CD4-positive, alpha-beta T cell treated with Interleukin-12 subunit alpha and Interleukin-12 subunit beta, for 1 hour (primary cell): ENCODE data around the gene CCDC144A.
"Not testable (repeated sequence)": the region's sequence is repeated elsewhere in the genome, so short reads cannot be mapped to it uniquely, and the experiment has no call there.

Experiments
- DNase-seq: peaks from one replicate; pipeline ENCODE4 v3.0.0-alpha.2; 2020

Gene CCDC144A

DNA sequence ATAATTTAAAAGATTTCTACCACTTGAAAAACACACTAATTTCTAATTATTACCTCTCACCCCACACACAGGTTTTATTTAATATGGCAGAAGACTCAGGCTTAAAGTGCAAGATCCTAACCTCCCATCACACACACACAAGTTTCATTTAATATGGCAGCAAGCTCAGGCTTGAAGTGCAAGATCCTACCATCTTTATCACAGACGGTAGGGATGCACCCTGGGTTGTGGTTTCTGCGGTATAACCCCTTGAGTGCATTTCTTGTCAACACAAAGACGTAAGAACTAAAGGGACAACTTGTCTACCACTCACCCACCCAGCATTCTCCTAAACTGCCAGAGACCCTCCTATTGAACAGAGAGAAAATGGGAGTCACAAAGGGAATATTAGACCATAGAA, 68.1 kb downstream of the CCDC144A start:
- not testable (repeated sequence) for DNase-seq

DNA sequence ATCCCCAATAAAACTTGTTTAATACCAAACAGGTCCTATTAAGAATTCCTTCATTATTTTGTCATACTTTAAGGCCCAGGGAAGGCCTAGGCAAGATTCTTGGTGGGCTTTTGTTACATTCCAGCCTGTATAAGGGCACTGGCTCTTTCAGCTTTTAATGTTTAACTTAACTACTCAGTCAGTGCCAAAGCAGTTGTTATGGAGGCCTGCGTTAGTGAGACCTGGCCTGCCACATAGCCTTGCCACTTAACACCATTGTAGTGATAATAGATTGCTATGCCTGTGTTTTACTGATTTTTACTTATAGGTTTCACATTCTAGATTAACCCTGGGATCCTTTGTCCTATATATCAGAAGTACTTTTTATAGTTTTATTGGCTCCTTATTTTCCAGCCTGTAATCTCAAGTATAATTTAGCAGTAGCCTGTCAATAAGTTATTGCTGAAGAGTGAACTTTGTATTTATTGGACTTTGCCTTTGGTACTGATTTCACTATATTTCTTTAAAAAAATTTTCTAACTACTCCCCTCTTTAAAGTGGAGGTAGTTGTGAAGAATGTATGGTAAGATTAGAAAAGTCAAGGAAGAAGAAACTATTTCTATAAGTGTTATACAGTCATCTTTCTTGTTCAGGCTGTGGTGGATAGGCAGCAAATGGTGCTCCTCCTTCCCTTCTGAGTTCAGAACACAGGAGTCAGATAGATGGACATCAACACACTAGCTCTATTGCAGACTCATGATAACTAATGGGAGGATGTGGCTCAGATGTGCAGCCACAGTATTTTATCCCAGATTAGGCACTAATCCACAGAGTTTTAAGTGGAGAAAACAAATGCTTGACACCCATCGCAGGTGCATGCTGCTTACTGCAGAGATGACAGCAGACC, 78.5 kb downstream of the CCDC144A start:
- not testable (repeated sequence) for DNase-seq

DNA sequence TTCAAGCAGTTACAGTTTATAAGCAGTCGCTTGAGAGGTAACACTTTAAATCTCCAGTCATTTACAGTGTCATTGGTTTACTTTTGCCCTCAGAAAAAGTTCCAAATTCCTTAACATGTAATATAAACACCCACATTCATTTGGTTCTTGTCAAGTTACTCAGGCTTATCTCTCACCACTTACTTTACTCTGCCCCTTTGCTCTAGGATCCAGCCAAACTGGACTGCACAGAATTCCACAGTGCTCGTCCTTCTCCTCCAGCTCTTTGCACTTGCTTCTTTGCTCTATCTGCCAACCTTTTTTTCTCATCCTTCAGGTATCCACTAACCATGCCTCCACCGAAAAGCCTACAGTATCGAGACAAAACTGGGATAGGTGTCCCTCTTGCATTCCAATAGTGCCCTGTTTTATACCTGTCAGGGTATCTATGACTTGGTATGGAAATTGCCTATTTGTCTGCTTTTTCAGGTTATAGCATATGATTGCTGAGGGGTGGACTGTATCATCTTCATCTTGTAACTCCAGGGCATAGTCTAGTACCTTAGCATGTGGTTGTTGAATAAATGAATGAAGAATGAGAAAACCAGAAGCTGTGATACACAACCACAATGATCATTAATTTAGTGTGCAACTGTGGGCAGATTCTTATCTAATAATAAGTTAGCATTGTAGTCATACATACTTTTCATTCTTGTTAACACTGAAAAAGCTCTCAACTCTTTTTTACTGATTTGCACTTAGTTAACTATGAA, 82.5 kb downstream of the CCDC144A start:
- not testable (repeated sequence) for DNase-seq

DNA sequence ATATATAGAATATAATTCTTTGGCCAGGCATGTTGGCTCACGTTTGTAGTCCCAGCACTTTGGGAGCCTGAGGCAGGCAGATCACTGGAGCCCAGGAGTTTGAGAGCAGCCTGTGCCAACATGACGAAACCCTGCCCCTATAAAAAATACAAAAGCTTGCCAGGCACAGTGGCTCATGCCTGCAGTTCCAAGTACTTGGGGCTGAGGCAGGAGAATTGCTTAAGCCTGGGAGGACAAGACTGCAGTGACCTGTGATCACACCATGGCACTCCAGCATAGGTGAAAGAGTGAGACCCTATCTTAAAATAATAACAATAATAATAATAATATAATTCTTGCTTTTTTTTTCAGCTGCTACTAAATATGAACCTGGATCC, 83.1 kb downstream of the CCDC144A start:
- not testable (repeated sequence) for DNase-seq

DNA sequence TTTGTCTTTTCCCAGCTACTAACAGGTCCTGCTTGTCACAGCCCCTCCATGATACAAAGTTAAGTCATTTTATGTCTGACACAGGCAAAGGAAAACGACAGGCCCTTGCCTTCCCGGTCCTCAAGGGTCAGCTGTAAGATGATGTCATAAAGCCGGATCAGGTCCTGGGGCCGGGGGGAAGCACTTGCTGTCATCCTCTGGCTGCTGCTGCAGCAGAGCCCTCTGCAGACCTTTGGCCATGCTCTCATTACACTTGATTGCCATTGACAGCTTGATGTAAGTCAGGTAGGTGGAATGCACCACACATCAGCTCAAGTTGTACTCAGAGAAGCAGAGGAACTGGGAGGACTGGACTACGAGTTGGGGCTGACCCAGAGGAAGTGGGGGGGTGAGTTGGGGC, 97.8 kb downstream of the CCDC144A start:
- DNase-seq, result not testable (repeated sequence)

DNA sequence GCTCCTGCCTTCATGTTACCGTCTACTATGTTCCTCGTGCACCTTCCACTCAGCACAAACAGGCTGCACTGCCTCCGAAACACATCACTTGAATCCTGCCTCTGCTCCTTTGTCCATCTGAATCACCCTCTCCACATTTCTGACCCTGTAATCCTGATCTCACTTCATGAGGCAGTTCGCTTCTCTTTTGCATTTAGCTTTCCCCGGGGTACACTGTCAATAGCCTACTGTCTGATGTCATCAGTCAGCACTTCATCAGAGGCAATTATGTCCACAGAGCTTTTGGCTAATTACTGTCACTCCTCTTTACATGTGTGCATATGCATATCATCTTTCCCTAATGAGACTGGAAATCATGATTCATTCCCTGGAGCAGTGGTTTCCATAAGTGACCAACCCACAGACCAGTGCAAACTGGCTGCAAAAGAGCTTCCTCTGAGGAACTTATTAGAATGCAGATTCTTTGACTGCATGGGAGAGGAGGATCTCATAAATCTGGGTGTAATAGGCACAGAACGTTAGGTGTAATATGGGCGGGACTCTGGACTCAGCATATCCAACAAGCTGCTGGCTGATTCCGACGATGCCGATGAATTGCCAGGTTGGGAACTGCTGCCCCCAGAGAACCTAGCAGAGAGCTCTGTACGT, 99.0 kb downstream of the CCDC144A start:
- not testable (repeated sequence) for DNase-seq

DNA sequence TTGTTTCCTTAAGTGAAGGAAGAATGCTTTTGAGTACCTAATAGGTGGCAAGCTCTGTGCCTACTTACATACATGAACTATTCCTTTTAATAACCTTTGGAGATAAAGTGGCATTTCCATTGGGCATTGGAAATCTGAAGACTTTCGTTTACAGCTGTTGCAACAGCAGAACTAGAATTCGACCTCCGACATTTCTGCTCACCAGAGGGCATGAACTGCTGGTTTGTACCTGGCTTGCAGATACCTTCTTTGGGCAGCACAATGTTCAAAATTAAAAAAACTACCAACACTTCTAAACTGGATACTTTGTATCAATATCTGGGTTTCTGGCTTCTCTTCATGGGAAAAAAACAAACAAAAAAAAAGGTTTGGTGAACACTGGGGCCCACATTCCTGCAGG, 99.6 kb downstream of the CCDC144A start:
- not testable (repeated sequence) for DNase-seq

DNA sequence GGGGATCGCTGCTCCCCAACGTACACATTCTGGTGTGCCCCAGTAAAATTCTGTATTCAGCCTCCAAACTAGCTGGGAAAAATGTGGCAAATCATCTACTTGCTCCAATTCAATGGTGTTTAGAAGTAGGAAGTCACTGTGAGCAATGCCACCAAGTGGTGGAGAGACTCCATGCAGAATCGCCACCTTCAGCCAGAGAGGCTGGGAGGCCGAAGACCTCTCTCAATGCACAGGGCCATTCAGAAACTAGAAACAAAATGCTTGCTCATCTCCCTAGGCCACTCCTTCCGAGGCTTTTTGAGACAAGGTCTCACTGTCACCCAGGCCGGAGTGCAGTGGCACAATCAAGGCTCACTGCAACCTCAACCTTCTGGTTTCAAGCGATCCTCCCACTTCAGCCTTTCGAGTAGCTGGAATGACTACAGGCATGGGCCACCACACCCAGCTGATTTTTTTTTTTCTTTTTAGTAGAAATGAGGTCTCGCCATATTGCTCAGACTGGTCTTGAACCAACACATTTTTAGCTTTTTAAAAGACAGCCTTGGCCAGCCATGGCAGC, 100.4 kb downstream of the CCDC144A start:
- DNase-seq, result not testable (repeated sequence)

DNA sequence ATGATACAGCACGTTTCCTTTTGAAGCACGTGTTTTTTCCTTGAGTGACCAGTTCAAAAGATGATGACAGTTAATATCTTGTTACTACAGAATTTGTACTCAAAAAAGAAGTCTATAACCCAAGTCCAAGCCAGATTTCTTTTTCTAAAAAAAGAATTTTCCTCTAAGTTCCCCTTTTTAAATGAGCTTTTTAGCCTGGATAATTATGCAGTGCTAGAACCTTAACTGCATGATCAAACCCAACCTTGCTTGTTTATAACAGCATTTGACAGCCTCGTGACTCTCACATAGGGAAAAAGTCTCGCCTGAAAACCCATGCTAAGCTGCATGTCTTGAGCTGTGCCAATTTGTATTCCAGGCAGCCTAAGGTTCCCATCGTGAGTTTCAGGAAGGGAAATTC, 104.2 kb downstream of the CCDC144A start:
- DNase-seq, result not testable (repeated sequence)

DNA sequence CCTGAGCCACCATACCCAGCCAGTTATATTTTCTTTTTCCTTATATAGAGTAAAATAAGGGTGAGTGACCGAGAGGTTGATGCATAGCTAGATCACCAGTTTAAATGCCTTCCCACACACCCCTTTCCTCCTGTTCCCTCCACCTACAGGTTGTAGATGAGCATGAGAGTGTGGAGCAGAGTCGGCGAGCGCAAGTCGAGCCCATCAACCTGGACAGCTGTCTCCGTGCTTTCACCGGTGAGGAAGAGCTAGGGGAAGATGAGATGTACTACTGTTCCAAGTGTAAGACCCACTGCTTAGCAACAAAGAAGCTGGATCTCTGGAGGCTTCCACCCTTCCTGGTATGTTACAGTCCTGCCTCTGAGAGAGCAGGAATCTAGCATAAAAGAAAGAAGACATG, 105.9 kb downstream of the CCDC144A start:
- not testable (repeated sequence) for DNase-seq

DNA sequence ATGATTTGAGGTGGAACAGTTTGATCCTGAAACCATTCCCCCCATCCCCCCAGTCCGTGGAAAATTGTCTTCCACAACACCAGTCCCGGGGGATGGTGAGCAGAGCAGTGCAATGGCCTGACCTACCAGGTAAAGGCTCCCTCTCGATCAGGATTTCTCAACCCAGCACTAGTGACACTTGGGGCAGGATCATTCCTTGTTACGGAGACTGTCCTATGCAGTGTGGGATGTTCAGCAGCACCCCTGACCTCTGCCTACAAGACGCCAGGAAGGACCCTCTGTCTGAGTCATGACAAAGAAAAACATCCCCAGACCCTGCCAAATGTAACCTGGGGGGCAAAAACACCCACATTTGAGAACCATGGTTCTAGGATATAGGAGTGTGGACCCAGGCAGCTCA, 114.8 kb downstream of the CCDC144A start:
- not testable (repeated sequence) for DNase-seq

DNA sequence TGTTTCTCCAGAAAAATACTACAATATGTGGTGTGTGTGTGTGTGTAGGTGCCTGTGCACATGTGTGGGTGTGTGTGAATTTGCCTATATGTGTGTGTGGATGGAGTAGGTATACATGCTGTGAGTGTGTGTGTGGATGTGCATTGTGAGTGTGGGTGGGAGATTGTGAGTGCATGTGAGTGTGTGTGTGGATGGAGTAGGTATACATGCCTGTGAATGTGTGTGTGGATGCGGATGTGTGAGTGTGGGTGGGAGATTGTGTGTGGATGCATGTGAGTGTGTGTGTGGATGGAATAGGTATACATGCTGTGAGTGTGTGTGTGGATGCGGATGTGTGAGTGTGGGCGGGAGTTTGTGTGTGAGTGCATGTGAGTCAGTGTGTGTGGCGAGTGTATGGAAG, 116.6 kb downstream of the CCDC144A start:
- DNase-seq, result not testable (repeated sequence)

DNA sequence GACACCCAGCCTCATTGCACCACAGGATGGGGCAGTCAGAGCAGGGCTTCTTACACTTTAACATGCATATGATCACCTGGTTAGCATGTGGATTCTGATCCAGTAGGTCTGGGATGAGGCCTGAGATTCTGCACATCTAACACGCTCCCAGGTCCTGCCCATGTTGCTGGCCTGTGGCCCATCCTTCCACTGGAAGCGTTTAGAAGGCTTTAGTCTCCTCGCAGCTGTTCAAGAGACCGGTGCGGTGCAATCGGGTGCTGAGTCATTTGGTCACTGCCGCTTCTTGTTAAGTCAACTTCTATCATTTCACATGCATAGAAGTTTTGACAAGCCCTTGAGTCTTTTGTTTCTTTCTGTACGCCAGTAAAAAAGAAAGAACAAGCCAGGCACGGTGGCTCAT, 117.6 kb downstream of the CCDC144A start:
- not testable (repeated sequence) for DNase-seq

DNA sequence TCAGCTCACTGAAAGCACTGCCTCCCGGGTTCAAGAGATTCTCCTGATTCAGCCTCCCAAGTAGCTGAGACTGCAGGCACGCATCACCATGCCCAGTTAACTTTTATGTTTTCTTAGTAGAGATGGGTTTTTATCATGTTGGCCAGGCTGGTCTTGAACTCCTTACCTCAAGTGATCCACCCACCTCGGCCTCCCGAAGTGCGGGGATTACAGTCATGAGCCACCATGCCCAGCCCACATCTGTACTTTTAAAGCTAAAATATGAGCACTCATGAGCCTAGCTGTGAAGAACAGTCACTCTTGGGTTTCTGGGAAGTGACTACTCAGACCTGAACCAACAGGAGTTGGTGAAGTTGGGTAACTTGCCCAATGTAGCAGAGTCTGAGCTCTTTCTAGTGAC, 120.2 kb downstream of the CCDC144A start:
- not testable (repeated sequence) for DNase-seq

DNA sequence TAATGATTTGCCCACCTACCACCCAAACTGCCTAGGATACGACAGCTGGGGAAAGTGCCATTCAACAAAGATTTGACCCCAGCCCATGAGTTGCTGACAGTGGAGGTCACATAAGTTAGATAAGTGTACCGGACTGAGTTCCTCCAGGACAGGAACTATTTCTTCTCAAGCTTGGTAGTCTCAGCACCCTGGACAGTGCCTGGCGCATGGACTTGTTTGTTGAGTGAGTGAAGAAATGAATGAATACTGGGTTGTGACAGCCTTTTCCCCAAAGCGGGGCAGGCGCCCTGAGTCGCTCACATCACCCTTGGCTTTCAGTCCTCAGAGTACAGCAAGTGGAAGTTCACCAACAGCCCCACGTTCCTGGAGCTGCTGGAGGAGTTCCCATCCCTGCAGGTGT, 122.1 kb downstream of the CCDC144A start:
- DNase-seq, result not testable (repeated sequence)

DNA sequence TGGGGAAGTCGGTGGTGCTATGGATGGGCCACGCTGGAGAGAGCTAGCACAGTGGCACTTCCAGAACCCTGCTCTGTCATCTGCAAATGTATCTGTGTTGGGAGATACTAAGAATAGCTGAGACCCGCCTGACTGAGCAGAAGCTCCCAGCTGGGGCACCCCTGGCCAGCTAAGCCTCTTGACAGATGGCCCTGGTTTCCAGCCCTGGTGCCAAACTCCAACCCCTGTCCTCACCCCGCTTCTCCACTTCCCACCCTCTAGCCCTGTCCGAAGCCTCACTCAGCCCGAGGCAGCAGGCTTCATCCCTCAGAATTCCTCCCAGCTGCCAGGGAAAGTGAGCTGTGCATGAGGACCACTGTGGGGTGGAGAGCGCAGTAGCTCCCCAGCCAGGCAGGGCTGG, 124.4 kb downstream of the CCDC144A start:
- DNase-seq, result no peak

DNA sequence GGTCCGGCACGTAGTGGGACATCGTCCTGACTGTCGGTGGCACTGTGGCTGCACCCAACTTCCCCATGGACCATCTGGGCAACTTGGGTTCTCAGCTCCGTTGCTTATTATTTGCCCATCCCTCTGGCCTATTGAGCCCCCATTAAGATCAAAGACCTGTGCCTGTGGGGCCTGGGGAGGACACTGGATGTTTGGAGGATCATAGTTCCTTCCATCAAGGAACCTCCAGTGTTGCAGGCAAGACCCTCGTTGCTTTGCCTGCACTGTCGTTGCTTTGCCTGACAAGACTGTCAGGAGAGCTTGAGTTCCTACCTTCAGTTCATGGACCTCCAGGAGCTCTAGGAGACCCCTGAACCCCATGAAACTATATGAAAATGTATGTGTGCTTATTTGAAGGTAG, 127.2 kb downstream of the CCDC144A start:
- DNase-seq, result no peak

DNA sequence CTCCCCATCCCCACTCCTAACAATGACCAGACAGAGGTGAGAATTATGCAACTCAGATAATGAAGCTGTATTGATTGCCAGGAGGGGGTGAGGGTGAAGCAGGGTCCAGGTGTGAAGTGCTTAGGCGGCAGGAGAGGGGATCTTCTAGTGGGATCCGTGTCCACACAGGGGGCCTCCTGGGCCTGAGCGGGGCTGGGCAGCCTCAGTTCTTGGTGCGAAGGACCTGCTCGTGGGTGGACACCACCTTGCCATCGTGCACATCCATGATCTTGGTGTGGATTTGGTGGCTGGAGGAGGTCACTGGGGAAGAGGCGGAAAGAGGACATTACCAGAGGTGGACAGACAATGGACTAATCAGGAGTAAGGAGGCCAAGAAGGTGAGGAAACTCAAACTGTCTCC, 127.9 kb downstream of the CCDC144A start:
- DNase-seq, result not testable (repeated sequence)

DNA sequence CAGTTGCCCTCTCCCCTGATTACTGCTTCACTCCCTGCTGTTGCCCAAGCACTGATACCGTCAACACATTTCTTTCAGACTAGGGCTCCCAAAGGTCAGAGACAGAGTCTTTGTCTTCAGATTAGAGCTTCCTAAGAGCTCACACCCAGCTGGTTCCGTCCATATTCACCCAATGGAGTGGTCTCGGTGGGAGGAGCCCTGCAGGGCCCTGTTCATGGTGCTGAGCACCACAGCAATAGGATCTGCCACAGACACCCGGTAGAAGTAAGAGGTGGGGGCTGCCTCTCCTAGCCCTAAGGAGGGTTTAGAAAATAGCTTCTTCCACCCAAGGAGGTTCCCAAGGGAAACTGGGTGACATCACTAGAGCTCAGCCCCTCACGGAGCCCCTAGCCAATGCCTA, 128.3 kb downstream of the CCDC144A start:
- DNase-seq, result no peak

DNA sequence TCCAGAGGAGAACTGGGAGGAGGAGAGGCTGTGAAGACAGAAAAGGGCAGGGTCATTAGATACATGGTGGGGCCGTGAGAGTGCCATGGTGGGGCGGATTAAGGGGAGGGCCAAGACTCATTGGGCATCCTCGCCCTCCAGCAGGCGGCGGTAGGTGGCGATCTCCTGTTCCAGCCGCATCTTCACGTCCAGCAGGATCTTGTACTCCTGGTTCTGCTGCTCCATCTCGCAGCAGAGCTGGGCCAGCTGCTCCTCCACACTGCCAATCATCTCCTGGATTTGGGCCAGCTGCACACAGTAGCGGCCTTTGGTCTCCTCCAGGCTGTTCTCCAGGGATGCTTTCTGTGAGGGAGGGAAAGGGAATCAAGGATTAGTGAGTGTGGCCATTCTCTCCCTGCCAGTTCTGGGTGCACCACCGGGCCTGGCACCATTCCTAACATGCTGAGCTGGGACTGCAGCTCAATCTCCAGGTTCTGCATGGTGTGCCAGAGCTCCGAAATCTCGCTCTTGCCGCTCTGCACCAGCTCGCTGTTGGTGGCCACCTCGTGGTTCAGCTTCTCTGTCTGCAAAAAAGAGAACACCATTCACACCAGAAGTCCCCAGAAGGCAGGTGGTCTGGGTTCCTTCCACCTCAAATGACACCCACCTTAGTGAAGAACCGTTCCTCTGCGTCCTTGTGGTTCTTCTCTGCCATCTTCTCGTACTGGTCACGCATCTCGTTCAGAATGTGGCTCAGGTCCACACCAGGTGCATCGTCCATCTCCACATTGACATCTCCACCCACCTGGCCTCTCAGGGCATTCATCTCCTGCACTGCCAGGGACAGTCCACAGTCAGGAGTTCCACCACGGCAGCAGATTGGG, 129.0 kb downstream of the CCDC144A start:
- no peak for DNase-seq

DNA sequence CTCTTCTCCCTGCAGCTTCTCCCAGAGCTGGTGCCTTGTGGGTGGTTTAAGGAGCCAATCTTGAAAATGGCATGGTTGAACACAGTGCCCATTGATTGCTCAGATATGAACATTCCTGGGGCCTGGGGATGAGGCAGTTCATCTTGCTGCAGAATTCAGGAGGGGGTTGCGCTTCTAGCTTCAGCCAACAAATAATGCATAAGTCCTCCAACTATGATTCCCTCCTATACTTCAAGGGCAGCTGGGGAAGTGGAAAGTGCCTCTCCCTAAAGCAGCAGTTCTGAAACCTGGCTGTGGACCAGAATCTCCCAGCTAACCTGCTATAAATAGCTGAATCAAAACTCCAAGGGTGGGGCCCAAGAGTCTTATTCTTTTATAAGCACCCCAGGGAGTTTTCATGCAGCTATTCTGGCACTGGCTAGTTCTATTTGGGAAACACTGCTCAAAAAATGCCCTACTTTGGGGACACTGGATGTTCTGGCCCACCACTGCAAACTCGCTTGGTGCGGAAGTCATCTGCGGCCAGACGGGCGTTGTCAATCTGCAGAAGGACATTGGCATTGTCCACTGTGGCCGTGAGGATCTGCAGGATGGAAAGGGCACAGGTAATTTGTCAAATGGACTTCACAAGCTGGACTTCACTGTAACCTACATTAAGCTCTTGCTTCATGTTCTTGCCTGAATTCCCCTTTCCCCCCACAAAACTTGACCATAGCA, 130.3 kb downstream of the CCDC144A start:
- DNase-seq, result no peak
